Immature natural killer cell (primary cell): Measurements from ENCODE around the gene CITED1. TPM values are rescaled to one million over a fixed set of nuclear protein-coding genes. Genes with fewer than 3 reads are reported as not detected.

Experiments
- DNase-seq, 3 donors: peaks; one replicate each; pipeline ENCODE4 v3.0.0; 2022; ENCODE audit warnings: mixed read lengths in 1 of 3
- H3K27ac Mint-ChIP-seq, 6 donors: one replicate each; pipeline ENCODE4 v1.8.0; 2020; ENCODE audit warnings: mixed read lengths in 6 of 6, mild to moderate bottlenecking in 5 of 6, inconsistent platforms in 4 of 6, moderate library complexity in 3 of 6
- H3K27me3 Mint-ChIP-seq, 3 donors: one replicate each; pipeline ENCODE4 v1.8.0; 2020 to 2021; ENCODE audit warnings: low read depth in 3 of 3, mild to moderate bottlenecking in 3 of 3, mixed read lengths in 3 of 3, moderate library complexity in 3 of 3, inconsistent platforms in 1 of 3
- H3K36me3 Mint-ChIP-seq, 3 donors: one replicate each; pipeline ENCODE4 v1.8.0; 2020; ENCODE audit warnings: mixed read lengths in 3 of 3, inconsistent platforms in 2 of 3, mild to moderate bottlenecking in 2 of 3
- H3K4me1 Mint-ChIP-seq, 2 donors: one replicate each; pipeline ENCODE4 v1.8.0; 2020; ENCODE audit warnings: inconsistent platforms in 2 of 2, mild to moderate bottlenecking in 2 of 2, mixed read lengths in 2 of 2, moderate library complexity in 1 of 2
- H3K4me3 Mint-ChIP-seq, 5 donors: one replicate each; pipeline ENCODE4 v1.8.0; 2020; ENCODE audit warnings: mild to moderate bottlenecking in 5 of 5, mixed read lengths in 5 of 5, inconsistent platforms in 3 of 5, moderate library complexity in 3 of 5
- H3K9me3 Mint-ChIP-seq, 6 donors: one replicate each; pipeline ENCODE4 v1.8.0; 2020; ENCODE audit warnings: mild to moderate bottlenecking in 6 of 6, mixed read lengths in 6 of 6, inconsistent platforms in 4 of 6, moderate library complexity in 3 of 6
- polyA plus RNA-seq, 3 donors: library from polyadenylated mRNA; unstranded; fragments of 300-500 nt; fragmentation: Illumina TruSeq; gene quantifications; one replicate each; pipeline ENCODE4 v1.2.3, GENCODE V29; 2021

The CITED1 gene
- polyA plus RNA-seq, 3 donors from 2014 or later, result 1.8 TPM; not detected in 2

DNA sequence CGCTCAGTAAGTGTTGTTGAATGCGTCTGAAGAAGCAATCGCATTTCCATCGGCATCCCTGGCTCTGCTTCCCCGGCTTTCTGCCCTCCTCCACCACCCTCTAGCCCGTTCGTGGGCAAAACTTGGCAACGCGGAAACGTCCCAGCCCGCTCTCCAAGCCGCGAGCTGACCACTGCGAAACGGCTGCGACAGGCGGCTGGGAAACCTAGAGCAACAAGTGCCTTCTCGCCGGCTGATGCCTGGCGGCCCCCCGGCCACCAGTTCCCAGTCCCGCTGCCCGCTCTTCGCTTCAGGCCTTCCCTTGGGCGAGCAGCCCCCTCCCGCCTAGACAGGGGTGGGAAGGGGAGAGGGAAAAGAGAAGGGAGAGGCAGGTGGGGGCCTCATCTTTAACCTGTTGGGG lies 837 bp downstream of the CITED1 start:
- Mint-ChIP-seq H3K36me3 (no peaks in the 10 kb centered on the region), H3K4me1 (peaks cover 35 to 39% of the 10 kb centered on the region in 2 donors), H3K4me3 (peak overlapping the region; percentile 8 to 82 (median 48)), H3K27ac (no peak overlapping the region), H3K27me3 (peaks cover 12 to 50% (median 28%) of the 10 kb centered on the region in 3 donors), H3K9me3 (no peaks in the 10 kb centered on the region)
- no peak for DNase-seq

DNA sequence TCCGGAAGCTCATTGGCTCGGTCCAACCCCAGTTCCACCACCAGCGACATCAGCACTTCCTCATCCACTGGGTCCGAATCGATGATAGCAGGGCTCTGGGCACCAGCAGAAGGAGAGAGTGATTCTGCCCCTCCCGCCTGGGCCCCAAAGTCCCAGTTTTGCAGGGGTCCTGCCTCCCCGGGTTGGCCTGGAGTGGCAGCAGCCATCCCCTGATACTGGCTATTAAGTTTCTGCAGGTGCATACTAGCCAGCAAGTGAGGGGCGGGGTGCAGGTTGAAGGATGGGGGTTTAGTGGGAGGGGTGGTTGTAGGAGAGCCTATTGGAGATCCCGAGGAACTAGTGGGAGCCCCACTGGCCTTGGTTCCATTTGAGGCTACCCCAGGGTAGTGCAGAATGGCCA lies 3.9 kb downstream of the CITED1 start:
- no peaks in the 10 kb centered on the region for H3K36me3 Mint-ChIP-seq
- peaks cover 11 to 38% (median 17%) of the 10 kb centered on the region in 3 donors for H3K27me3 Mint-ChIP-seq
- no peak for DNase-seq
- H3K4me1 Mint-ChIP-seq, result peaks cover 8% of the 10 kb centered on the region in 2 donors
- H3K9me3 Mint-ChIP-seq, result no peaks in the 10 kb centered on the region
- H3K4me3 Mint-ChIP-seq, result no peak overlapping the region
- no peak overlapping the region for H3K27ac Mint-ChIP-seq

GRCh38 chrX:72299891-72300630 lies 5.7 kb downstream of the CITED1 start:
- peaks cover 0 to 3% of the 10 kb centered on the region in 2 donors for H3K4me1 Mint-ChIP-seq
- no peaks in the 10 kb centered on the region for H3K36me3 Mint-ChIP-seq
- no peak overlapping the region for H3K4me3 Mint-ChIP-seq
- no peak for DNase-seq
- H3K9me3 Mint-ChIP-seq, result no peaks in the 10 kb centered on the region
- H3K27ac Mint-ChIP-seq, result no peak overlapping the region
- H3K27me3 Mint-ChIP-seq, result peaks cover 8 to 36% (median 16%) of the 10 kb centered on the region in 3 donors

GRCh38 chrX:72297953-72298730 lies 7.6 kb downstream of the CITED1 start:
- no peak for DNase-seq
- H3K36me3 Mint-ChIP-seq, result no peaks in the 10 kb centered on the region
- H3K27ac Mint-ChIP-seq, result no peak overlapping the region
- H3K4me3 Mint-ChIP-seq, result no peak overlapping the region
- peaks cover 4 to 21% (median 10%) of the 10 kb centered on the region in 3 donors for H3K27me3 Mint-ChIP-seq
- H3K4me1 Mint-ChIP-seq, result no peaks in the 10 kb centered on the region
- H3K9me3 Mint-ChIP-seq, result no peaks in the 10 kb centered on the region

DNA sequence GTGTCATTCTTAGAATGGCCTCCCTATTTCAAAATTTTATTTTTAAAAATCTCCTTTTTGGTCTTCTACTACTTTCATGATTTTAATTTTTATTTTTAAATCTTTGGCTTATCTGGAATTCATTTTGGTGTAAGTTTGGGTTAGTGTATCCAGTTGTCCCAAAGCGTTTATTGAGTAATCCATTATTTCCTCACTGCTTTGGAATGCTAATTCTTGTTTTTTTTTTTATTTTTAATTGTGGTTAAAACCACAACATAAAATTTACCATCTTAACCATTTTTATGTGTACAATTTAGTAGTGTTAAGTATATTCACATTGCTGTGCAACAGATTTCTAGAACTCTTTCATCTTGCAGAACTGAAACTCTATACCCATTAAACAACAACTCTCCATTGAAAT lies 8.7 kb downstream of the CITED1 start:
- no peak overlapping the region for H3K27ac Mint-ChIP-seq
- no peaks in the 10 kb centered on the region for H3K4me1 Mint-ChIP-seq
- H3K9me3 Mint-ChIP-seq, result no peaks in the 10 kb centered on the region
- no peak overlapping the region for H3K4me3 Mint-ChIP-seq
- H3K27me3 Mint-ChIP-seq, result peaks cover 6 to 20% (median 13%) of the 10 kb centered on the region in 3 donors
- DNase-seq, result no peak
- H3K36me3 Mint-ChIP-seq, result no peaks in the 10 kb centered on the region

DNA sequence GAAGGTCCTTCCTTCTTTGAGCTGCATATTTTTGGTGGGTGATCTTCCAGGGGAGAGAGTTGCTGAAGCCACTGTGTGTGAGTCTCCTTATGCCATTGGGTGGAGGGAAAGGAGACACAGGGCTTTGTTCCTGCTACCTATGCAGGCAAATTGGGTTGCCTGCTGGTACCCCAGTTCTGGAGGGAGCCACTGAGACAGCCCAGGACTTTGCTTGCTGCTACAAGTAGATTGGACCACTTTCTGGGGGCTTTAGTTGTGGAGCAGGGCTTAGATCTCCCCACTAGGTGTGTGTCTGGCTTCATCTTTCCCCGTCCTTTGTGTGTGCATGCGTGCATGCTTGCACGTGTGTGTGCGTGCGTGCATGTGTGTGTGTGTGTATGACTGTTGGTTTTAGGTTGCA lies 10.0 kb downstream of the CITED1 start:
- DNase-seq, result no peak
- Mint-ChIP-seq H3K4me1 (no peaks in the 10 kb centered on the region), H3K36me3 (no peaks in the 10 kb centered on the region), H3K27me3 (peaks cover 6 to 15% (median 13%) of the 10 kb centered on the region in 3 donors), H3K27ac (no peak overlapping the region), H3K4me3 (no peak overlapping the region), H3K9me3 (no peaks in the 10 kb centered on the region)

DNA sequence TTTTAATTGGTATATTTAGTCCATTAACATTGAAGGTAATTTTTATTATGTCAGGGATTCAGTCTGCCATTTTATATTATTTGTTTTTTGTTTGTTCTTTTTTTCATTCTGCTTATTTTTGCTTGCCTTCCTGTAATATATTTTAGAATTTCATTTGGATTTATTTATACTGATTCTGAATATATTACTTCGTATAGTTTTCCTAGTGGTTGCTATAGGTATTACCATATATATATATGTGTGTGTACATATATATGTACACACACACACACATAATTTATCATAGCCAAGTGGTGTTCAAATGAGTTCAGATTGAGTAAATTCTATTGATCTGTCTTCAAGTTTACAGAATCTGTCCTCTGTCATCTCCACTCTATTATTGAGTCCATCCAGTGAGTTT lies 11.2 kb downstream of the CITED1 start:
- no peaks in the 10 kb centered on the region for H3K4me1 Mint-ChIP-seq
- no peaks in the 10 kb centered on the region for H3K36me3 Mint-ChIP-seq
- no peak overlapping the region for H3K27ac Mint-ChIP-seq
- H3K4me3 Mint-ChIP-seq, result no peak overlapping the region
- H3K9me3 Mint-ChIP-seq, result no peaks in the 10 kb centered on the region
- no peak for DNase-seq
- H3K27me3 Mint-ChIP-seq, result peaks cover 8 to 19% (median 16%) of the 10 kb centered on the region in 3 donors

GRCh38 chrX:72282302-72282701 lies 23.4 kb downstream of the CITED1 start:
- H3K36me3 Mint-ChIP-seq, result no peaks in the 10 kb centered on the region
- H3K27ac Mint-ChIP-seq, result no peak overlapping the region
- peaks cover 3 to 7% (median 5%) of the 10 kb centered on the region in 3 donors for H3K27me3 Mint-ChIP-seq
- DNase-seq, result no peak
- H3K9me3 Mint-ChIP-seq, result no peaks in the 10 kb centered on the region
- no peak overlapping the region for H3K4me3 Mint-ChIP-seq
- H3K4me1 Mint-ChIP-seq, result peaks cover 0 to 2% of the 10 kb centered on the region in 2 donors

- Mint-ChIP-seq H3K4me1 (peaks cover 12% of the 10 kb centered on the region in 2 donors), H3K9me3 (no peaks in the 10 kb centered on the region), H3K4me3 (no peak overlapping the region), H3K27me3 (peaks cover 3 to 5% (median 3%) of the 10 kb centered on the region in 3 donors), H3K27ac (no peak overlapping the region), H3K36me3 (peaks cover 0 to 4% (median 2%) of the 10 kb centered on the region in 3 donors)
- DNase-seq, result no peak
Observed at GRCh38 chrX:72280321-72280845, 25.3 kb downstream of the CITED1 start.

GRCh38 chrX:72276478-72276953 lies 29.2 kb downstream of the CITED1 start:
- H3K4me3 Mint-ChIP-seq, result peak overlapping the region; percentile 84 to 94 (median 90)

GRCh38 chrX:72274526-72274925 lies 31.2 kb downstream of the CITED1 start:
- H3K4me1 Mint-ChIP-seq, result peaks cover 41 to 53% of the 10 kb centered on the region in 2 donors
- H3K36me3 Mint-ChIP-seq, result peaks cover 0 to 44% (median 39%) of the 10 kb centered on the region in 3 donors
- peak overlapping the region in 1 of 5 donors; percentile 90 for H3K4me3 Mint-ChIP-seq
- H3K27ac Mint-ChIP-seq, result peak overlapping the region; percentile 54 to 92 (median 69)
- H3K9me3 Mint-ChIP-seq, result no peaks in the 10 kb centered on the region
- peaks cover 0 to 3% (median 0%) of the 10 kb centered on the region in 3 donors for H3K27me3 Mint-ChIP-seq
- DNase-seq, result no peak

More at GRCh38 chrX:72276478-72276953, 29.2 kb downstream of the CITED1 start:
- H3K27ac Mint-ChIP-seq, result peak overlapping the region; percentile 74 to 92 (median 90)
- H3K9me3 Mint-ChIP-seq, result no peaks in the 10 kb centered on the region
- DNase-seq, result no peak
- H3K4me1 Mint-ChIP-seq, result peaks cover 39 to 50% of the 10 kb centered on the region in 2 donors
- peaks cover 3 to 5% (median 3%) of the 10 kb centered on the region in 3 donors for H3K27me3 Mint-ChIP-seq
- H3K36me3 Mint-ChIP-seq, result peaks cover 0 to 41% (median 36%) of the 10 kb centered on the region in 3 donors

- H3K9me3 Mint-ChIP-seq, result no peaks in the 10 kb centered on the region
- H3K4me1 Mint-ChIP-seq, result peaks cover 41 to 53% of the 10 kb centered on the region in 2 donors
- no peak overlapping the region for H3K4me3 Mint-ChIP-seq
- peaks cover 0 to 48% (median 39%) of the 10 kb centered on the region in 3 donors for H3K36me3 Mint-ChIP-seq
- H3K27me3 Mint-ChIP-seq, result peaks cover 0 to 3% (median 0%) of the 10 kb centered on the region in 3 donors
- peak overlapping the region in 3 of 6 donors; percentile 2 to 25 (median 5) for H3K27ac Mint-ChIP-seq
- no peak for DNase-seq
Observed at GRCh38 chrX:72273718-72274117, 32.0 kb downstream of the CITED1 start.

GRCh38 chrX:72272868-72273267 lies 32.8 kb downstream of the CITED1 start:
- DNase-seq, result no peak
- Mint-ChIP-seq H3K4me3 (no peak overlapping the region), H3K4me1 (peaks cover 41 to 53% of the 10 kb centered on the region in 2 donors), H3K27me3 (peaks cover 0 to 3% (median 0%) of the 10 kb centered on the region in 3 donors), H3K36me3 (peaks cover 2 to 51% (median 46%) of the 10 kb centered on the region in 3 donors), H3K27ac (peak overlapping the region in 3 of 6 donors; percentile 37 to 78 (median 61)), H3K9me3 (no peaks in the 10 kb centered on the region)
